Kidney (tissue), 14 donors: ENCODE data around the gene IL23R. TPM values are rescaled to one million over a fixed set of nuclear protein-coding genes. Genes with fewer than 3 reads are reported as not detected.

Experiments
- DNase-seq, 5 donors: peaks; one replicate each; pipeline ENCODE4 v3.0.0-alpha.2; 2013 to 2020
- FAIRE-seq: peaks from 2 replicates; lab custom pipeline; 2012; peaks lifted over from hg19 to GRCh38; lab: Jason Lieb, UNC
- H3K27ac ChIP-seq, 2 donors: one replicate each; pipeline ENCODE4 v1.7.0; 2013; ENCODE audit warnings: low read depth in 2 of 2, low read length in 2 of 2, inconsistent platforms in 1 of 2
- H3K27me3 ChIP-seq: one replicate; pipeline ENCODE4 v1.7.1; 2013; ENCODE audit warnings: low read length, inconsistent platforms; ENCODE audit not compliant: control insufficient read depth, insufficient read depth
- H3K36me3 ChIP-seq, 3 donors: one replicate each; pipeline versions ENCODE4 v1.7.0 to v1.7.1; 2013; ENCODE audit warnings: low read length in 3 of 3, control low read depth in 1 of 3, inconsistent platforms in 1 of 3; ENCODE audit not compliant: insufficient read depth in 3 of 3, control insufficient read depth in 2 of 3
- H3K4me1 ChIP-seq, 3 donors: one replicate each; pipeline versions ENCODE4 v1.7.0 to v1.7.1; 2013; ENCODE audit warnings: low read length in 3 of 3, inconsistent platforms in 1 of 3, low read depth in 1 of 3; ENCODE audit not compliant: control insufficient read depth in 2 of 3, insufficient read depth in 2 of 3
- H3K4me3 ChIP-seq, 3 donors: one replicate each; pipeline versions ENCODE4 v1.7.0 to v1.8.1; 2013; ENCODE audit warnings: low read length in 3 of 3, control low read depth in 1 of 3, inconsistent platforms in 1 of 3
- H3K9ac ChIP-seq, 3 donors: one replicate each; pipeline versions ENCODE4 v1.7.0 to v1.7.1; 2013; ENCODE audit warnings: low read length in 3 of 3, control low read depth in 1 of 3, inconsistent platforms in 1 of 3
- H3K9me3 ChIP-seq, 3 donors: one replicate each; pipeline versions ENCODE4 v1.7.0 to v1.7.1; 2013; ENCODE audit warnings: low read length in 3 of 3, control low read depth in 1 of 3, inconsistent platforms in 1 of 3; ENCODE audit not compliant: control insufficient read depth in 2 of 3, insufficient read depth in 1 of 3
- CTCF ChIP-seq: IDR thresholded peaks from 3 replicates; pipeline ENCODE4 v1.5.1; 2012; ENCODE audit warnings: mild to moderate bottlenecking, moderate library complexity, borderline replicate concordance; ENCODE audit not compliant: insufficient read depth; ENCODE audit errors: extremely low read depth
- intact Hi-C: fragments of 100-400 bp; cut with DNase I; formaldehyde crosslinking; loops from one replicate; pipeline ENCODE4 v1.11.1; 2022
- polyA plus RNA-seq: library from polyadenylated mRNA; stranded (reverse); fragments of 350-450 nt; fragmentation: Illumina TruSeq; extraction: RNeasy Lipid Tissue Mini Kit (QIAGEN cat#74804); gene quantifications from one replicate; pipeline ENCODE4 v1.2.3, GENCODE V29; 2014; ENCODE audit warnings: low read depth, low replicate concordance; ENCODE audit not compliant: insufficient read depth
- total RNA-seq: library from RNA; stranded (reverse); fragmentation: NEBNext Ultra II Directional; extraction: Animal tissue kit (Norgen Biotek cat#: 25700); gene quantifications from one replicate; pipeline ENCODE4 v1.2.1, GENCODE V29; 2021
- donor health status: control.
- donor health status: control.
- donor health status: control.
- donor health status: control.
- donor health status: control.
- donor health status: DM: yes; HTN: yes; CAD: no.
- donor health status: Normal renal cell carcinoma (clear cell type).

The IL23R gene
- total and polyA plus RNA-seq, 2 donors from 2014 or later, result 0.19 TPM; not detected in 1

- Histone ChIP-seq H3K27me3 (no peaks in the 10 kb centered on the region), H3K4me1 (no peaks in the 10 kb centered on the region), H3K9ac (no peak overlapping the region), H3K27ac (no peak overlapping the region), H3K36me3 (no peaks in the 10 kb centered on the region), H3K9me3 (no peaks in the 10 kb centered on the region), H3K4me3 (no peak overlapping the region)
- FAIRE-seq, result no peak
- DNase-seq, result no peak
- intact Hi-C loops, result no loop called here
- TF ChIP-seq CTCF, result no peak
Observed at GRCh38 chr1:67120855-67121619, 45.2 kb upstream of the IL23R start.

GRCh38 chr1:67124455-67124854, 41.8 kb upstream of the IL23R start:
- no peak for DNase-seq
- Histone ChIP-seq H3K27ac (no peak overlapping the region), H3K9me3 (no peaks in the 10 kb centered on the region), H3K4me3 (no peak overlapping the region), H3K9ac (no peak overlapping the region), H3K4me1 (no peaks in the 10 kb centered on the region), H3K27me3 (no peaks in the 10 kb centered on the region), H3K36me3 (no peaks in the 10 kb centered on the region)
- intact Hi-C loops, result no loop called here
- TF ChIP-seq CTCF, result no peak
- no peak for FAIRE-seq

- no peaks in the 10 kb centered on the region for H3K9me3 ChIP-seq
- no peak for TF ChIP-seq CTCF
- no peak for FAIRE-seq
- no peaks in the 10 kb centered on the region for H3K36me3 ChIP-seq
- DNase-seq, result no peak
- H3K27ac ChIP-seq, result no peak overlapping the region
- no peak overlapping the region for H3K4me3 ChIP-seq
- no peaks in the 10 kb centered on the region for H3K27me3 ChIP-seq
- H3K4me1 ChIP-seq, result no peaks in the 10 kb centered on the region
- no peak overlapping the region for H3K9ac ChIP-seq
- intact Hi-C loops, result no loop called here
Observed at GRCh38 chr1:67126111-67126746, 40.0 kb upstream of the IL23R start.
